Ecto neural progenitor cell (in vitro differentiated cells): Measurements from ENCODE around the gene EGLN1.
"Not testable (repeated sequence)": the region's sequence is repeated elsewhere in the genome, so short reads cannot be mapped to it uniquely, and the experiment has no call there.

Source experiments
- DNase-seq: peaks from one replicate; pipeline ENCODE4 v3.0.0-alpha.2; 2018; ENCODE audit warnings: low spot score

EGLN1 gene

GRCh38 chr1:231359113-231359512 lies 63.0 kb downstream of the EGLN1 start:
- no peak for DNase-seq

- no peak for DNase-seq
These were observed 64.2 kb downstream of the EGLN1 start for GRCh38 chr1:231357831-231358354.

GRCh38 chr1:231357187-231357772 lies 64.8 kb downstream of the EGLN1 start:
- no peak for DNase-seq

GRCh38 chr1:231355171-231355570 lies 66.9 kb downstream of the EGLN1 start:
- no peak for DNase-seq

GRCh38 chr1:231354330-231355020 lies 67.6 kb downstream of the EGLN1 start:
- DNase-seq: no peak

GRCh38 chr1:231353086-231353485 lies 69.0 kb downstream of the EGLN1 start:
- no peak for DNase-seq

GRCh38 chr1:231351816-231352215 lies 70.3 kb downstream of the EGLN1 start:
- DNase-seq: no peak

- DNase-seq: not testable (repeated sequence)
These were observed 73.2 kb downstream of the EGLN1 start for GRCh38 chr1:231348856-231349255.

- no peak for DNase-seq
These were observed 73.6 kb downstream of the EGLN1 start for GRCh38 chr1:231348442-231348841.

GRCh38 chr1:231347961-231348360 lies 74.1 kb downstream of the EGLN1 start:
- no peak for DNase-seq

- no peak for DNase-seq
These were observed 81.6 kb downstream of the EGLN1 start for GRCh38 chr1:231340328-231341013.

- DNase-seq: no peak
These were observed 83.6 kb downstream of the EGLN1 start, which contains the start of gene SPRTN for GRCh38 chr1:231338270-231339128. TSS of gene SPRTN (plus strand) at chr1:231338293. CDS start at chr1:231338384, 91 bp downstream.

GRCh38 chr1:231337472-231338269 lies 84.4 kb downstream of the EGLN1 start, which contains the start of gene EXOC8:
TSS of gene EXOC8 (minus strand) at chr1:231337852. CDS start at chr1:231337745, 107 bp downstream.
- peak; percentile 99 for DNase-seq

GRCh38 chr1:231337043-231337471 lies 85.0 kb downstream of the EGLN1 start:
- DNase-seq: no peak

- DNase-seq: no peak
These were observed 86.2 kb downstream of the EGLN1 start for GRCh38 chr1:231335663-231336602.

GRCh38 chr1:231334952-231335351 lies 87.1 kb downstream of the EGLN1 start:
- DNase-seq: no peak

GRCh38 chr1:231334079-231334666 lies 87.9 kb downstream of the EGLN1 start:
- DNase-seq: no peak

- DNase-seq: no peak
These were observed 89.3 kb downstream of the EGLN1 start for GRCh38 chr1:231332761-231333160.

GRCh38 chr1:231329483-231329882 lies 92.6 kb downstream of the EGLN1 start:
- DNase-seq: no peak
